GM18861 (cell line): ENCODE results near the gene C1orf50.
"Not testable (repeated sequence)": the region's sequence is repeated elsewhere in the genome, so short reads cannot be mapped to it uniquely, and the experiment has no call there.

Source experiments
- ATAC-seq: cut with Tn5 transposase; IDR thresholded peaks from one replicate; pipeline ENCODE4 v1.9.1; 2021; ENCODE audit not compliant: unreplicated experiment

Gene C1orf50

DNA sequence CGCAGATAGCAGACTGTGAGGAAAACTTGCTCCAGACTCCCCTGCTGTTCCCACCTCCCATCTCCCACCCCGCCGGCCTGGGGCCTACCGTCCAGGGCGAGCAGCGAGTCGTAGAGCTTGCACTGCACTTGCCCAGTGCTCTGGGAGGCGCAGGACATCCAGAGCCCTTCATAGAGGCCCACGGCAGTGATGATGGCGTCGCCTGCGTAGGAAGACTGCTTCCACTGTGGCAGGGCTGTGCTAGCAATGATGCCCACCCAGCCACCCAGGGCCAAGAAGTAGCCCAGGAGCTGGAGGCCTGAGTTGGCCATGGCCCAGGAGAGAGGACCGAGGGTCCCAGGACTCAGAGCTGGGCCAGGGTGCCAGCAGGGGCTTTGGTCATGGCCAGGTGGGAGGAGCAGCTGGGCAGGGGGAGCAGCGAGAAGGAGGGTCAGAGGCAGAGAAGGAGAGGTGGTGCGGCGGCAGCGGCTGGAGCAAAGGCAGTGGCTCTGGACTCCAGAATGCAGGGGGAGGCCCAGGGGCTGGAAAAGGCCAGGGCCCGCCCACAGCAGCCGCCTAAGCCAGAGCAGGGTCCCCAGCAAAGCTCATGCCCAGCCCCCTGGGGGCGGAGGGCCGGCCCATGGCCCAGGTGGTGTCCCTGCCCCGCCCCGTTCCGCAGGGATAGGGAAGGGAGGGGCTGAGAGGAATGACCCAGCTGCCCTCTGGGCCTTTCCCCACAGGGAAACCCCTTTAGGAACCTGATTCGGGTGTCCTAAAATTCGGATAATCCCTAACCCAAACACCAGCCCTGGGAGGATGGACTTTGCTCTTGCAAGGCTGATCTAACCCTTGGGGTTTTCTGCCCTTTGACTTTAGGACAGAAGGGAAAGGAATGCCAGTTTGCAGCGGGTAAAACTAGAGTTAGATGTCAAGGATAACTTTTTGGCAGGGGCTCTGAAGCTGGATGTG lies 27.0 kb upstream of the C1orf50 start, which contains the start of gene CLDN19:
TSS of gene CLDN19 (minus strand) at position 484 of the 948 bp plus-strand sequence. CDS start at position 311, 173 bp downstream.
- ATAC-seq: no peak

DNA sequence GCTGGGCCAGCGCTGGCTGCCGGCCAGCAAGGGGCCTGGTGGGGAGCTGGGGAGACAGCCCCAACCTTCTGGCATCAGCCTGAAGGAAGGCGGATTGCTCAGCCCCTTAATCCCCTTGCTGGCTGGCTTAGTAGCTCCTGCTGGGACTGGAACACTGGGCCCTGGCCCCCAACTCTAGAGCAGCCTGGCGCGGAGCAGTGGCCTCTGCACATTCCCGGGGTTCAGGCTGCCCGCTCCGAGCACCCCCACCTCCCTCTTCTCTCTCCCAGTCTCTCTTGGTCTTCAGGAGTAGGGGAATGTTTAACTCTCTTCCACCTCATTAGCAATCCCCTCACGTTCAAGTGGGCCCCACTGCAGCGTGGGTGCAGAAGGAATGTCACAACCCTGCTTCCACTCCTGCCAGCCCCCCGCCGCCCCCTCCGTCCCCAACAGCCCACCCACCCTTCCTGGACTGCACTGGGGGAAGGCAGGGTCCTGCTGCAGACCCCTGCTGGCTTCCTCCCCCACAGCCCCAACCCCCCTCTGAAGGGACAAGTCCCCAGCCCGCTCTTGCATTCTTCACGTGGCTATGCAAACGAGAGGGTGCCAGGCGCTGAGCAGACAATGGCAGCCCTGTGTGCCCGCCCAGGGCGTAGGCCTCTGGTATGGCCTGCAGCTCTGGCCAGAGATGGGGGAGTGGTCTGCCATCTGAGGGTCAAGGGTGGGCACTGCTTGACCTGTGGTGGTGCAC lies 26.0 kb upstream of the C1orf50 start:
- no peak for ATAC-seq

DNA sequence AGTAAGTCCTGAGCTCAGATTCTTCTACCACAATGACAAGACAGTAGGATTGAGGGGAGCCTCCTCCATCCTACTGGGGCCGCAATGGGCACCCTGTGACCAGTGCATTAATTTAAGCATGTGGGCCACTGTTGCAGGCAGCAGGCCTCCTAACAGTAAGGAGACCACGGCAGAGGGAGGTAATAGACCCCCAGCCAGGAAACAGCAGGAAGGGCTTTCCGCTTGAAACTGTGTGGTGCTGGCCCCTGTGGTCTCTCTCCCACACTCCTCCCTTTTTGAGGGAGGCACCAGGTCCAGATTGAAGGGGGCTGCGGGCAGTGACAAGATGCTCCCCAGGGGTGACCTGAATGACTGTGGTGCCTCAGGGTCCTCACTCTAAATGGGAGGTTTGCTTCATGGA lies 25.3 kb upstream of the C1orf50 start:
- ATAC-seq: no peak

DNA sequence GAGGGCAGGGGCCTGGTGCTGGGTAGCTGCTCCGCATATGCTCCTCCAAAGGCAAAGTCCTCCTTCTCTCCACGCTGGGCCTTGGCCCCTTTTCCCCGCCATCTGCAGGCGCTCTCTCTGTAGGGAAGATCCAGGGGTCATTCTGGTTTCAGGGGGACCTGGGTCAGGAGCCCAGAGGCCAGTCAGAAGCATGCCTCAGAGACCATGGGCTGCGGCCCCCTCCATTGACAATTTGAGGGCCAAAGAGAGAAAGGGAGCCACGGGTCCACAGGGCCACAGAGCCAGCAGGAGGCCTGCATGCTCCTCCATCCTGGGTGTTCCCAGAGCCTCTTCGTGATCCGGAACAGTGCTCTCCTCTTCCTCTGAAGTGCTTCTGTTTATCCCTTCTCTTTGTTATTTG lies 24.9 kb upstream of the C1orf50 start:
- ATAC-seq: no peak

DNA sequence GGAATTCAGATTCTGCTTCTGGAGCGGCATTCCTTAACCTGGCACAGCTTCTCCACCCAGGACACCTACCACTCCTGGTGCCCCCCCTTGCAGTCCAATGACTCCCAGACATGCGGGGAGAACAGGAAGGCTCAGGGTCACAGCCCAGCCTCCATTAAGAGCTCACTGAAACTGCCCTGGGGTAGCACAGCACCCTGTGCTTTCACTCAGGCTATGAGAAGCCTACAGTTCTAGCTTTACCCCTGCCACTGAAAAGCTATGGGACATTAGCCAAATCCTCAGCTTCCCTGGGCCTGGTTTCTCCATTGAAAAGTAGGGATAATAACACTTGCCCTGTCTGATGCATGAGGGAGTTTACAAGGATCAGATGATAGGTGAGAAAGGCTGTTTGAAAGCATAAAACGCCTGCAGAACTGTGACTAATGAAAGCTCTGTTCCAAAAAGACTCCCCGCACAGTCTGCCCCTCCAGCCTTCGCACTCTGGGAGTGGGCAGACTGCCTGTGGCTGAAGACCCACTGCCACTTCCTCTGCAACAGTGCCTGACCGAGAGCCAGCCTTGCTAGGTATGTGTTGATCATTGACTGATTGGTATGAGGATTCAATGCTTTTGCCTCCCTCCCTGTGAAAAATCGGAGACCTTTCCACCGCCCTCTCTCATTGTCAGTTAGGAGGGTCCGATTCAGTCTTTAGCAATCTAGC lies 24.3 kb upstream of the C1orf50 start:
- ATAC-seq: no peak

DNA sequence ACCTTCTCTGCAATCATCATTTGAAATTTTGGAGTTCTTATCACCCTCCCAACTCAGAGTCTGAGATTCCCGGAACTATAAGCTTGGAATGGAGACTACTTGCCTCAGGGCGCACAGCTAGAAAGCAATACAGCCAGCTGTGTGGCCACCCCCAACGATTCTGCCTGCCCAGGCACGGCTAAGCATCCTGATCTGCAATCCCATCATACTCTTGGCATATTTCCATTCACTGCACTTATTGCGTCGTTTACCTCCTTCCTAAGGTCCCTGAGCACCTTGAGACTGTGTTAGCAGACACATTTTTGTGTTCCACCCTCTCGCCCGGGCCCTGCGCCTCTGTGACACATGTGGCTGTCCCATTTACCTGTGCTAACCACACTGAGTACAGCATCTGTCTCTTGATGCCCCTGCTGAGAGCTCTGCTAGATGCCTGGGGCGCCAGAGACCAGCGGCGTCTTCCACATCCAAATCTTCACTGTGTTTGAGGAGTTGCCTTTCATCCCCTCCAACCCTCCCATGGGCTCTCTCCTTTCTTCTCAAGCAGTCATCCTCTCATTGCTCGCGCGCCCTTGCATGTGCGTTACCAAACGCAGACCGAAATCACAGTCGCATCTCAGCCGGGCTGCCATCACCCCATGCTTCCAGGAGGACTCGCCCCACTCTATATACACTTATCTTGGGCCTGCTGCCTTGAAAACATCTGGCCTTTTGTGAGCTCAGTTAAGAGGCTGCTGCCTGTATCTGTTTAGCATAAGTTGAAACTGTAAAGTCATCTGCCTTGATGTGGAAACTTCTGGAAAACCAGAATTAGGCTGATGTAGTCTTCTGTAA lies 23.5 kb upstream of the C1orf50 start:
- ATAC-seq: no peak

DNA sequence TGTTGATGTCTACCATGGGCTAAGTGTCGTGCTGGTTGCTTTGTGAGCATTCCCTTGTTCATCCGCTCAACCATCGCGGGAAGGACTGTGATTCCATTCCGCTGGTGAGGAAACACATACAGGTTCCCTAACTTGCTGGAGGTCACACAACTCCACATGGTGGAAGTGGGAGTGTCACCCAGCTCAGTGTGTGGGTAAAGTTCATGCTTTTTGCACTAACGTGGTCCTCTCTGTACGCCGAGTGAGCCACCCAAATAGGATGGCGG lies 23.0 kb upstream of the C1orf50 start:
- ATAC-seq: no peak

DNA sequence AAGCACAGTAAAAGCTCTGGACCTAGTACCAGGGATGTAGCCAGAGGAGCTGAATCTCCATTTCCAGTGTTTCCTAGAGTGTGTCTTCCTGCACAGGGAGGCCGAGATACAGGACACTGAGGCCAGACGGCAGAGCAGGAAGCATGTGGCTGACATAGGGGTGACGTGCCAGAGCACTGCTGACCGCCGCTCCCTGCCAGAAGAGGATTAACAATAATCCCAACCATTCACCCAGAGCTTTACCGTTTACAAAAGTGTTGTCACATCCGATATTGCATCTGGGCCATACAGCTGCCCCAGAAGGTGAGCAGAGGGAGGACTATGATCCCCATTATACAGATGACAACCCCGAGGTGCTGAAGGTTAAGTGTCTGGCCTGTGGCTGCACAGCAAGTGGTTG lies 21.2 kb upstream of the C1orf50 start:
- ATAC-seq: no peak

DNA sequence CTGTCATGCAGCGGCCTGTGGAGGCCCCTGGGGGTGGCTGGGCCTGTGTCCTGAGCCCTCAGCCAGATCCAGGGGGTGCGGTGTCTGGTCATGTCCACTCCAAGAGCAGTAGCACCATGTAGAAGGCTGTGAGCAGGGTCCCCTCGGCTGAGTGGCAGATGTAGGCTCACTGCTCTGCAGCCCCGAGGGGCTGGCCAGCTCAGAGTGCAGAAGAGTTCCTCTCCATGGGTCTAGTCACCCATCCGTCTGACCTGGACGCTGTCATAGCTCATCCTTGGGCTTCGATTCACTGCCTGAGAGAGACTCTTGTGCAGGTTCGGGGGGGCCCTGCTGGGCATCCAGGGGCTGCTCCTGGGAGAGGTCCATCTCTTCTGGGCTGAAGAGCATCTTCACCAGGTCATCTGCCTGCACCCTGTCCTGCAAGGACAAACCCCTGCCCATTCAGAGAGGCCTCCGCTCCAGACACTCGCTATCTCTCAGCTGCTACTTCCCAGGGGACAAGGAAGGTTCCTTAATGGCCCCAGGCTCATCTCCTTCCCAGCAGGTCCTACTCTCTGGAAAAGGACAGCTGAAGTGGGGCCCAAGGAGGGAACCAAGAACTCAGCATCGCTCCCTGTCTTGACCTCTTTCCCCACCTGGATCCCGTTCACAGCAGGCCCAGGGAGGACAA lies 20.5 kb upstream of the C1orf50 start:
- ATAC-seq: no peak

DNA sequence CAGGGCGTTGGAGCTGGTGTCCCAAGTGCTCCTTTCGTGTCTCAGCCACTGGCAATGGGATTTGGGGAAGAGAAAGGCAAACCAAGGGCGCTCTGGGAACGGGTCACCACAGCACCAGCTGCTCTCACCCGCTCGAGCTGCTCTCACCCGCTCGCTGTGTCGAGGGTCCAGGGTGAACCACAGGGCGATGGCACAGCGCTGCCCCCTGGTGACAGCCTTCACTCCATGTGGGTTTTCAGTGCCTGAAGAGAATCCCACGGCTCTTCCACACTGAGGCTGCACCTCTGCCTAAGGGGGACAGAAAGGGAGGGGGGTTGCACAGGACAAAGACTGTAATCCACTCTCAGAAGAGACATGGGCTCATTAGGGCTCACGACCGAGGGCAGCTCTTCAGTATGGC lies 19.9 kb upstream of the C1orf50 start:
- no peak for ATAC-seq

DNA sequence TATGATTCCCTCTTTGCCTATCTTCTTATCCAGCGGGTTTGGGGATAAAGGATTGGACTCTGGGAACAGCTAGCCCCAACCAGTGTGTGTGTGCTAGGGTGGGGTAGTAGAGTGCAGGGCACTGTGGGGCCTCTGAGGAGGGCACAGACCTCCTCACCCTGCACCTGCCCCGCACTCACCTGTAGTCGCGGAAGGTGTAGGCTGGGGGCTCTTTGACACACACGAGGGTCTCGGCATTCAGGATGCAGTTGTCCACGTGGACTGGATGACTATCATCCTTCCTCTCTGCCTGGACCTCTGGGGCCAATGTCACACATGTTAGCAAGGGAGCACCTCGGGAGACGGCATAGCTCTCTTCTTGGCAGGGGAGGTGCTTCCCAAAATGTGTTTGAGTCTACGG lies 19.0 kb upstream of the C1orf50 start:
- ATAC-seq: no peak

DNA sequence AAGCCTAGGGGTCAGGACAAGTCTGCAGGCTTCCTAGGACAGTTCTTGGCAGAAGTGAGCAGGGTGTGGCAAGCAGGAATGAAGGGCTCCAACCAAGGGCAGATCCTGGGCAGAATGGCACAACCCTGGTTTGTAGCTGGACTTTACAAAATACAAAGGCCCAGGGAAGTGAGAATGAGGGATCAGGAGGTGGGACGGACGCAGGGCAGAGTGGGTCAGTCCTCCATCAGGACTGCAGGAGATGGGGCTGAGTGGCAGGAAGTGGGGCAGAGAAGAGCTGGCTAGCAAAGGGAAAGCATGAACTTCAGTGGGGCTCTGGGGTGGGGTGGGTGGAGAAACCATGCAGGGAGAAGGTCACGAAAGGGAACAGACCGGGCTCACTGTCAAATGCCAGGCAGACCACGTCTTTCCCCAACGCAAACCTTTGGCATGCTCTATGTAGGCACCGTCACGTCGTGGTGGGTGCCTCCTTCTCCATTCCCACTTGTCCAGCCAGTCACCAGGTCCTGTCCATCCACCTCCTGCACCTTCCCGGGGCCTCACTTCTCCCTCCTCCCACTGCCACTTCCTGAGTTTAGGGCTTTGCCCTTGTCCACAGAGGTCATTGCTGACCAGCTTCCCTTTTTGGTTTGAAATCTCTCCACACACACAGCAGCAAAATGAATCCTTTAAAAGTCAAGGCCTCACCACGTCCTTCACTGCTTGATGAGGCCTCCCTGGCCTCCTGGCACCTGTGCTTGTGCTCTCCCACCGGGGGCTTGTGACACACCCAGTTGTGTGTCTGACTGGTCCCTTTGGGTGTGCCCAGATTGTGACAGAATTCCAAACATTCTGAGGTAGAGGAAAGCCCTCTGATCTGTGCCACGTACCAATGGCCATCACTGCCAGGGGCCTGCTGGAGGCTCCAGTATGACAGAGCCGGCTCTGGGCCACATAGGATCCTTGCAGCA lies 18.3 kb upstream of the C1orf50 start:
- ATAC-seq: no peak

DNA sequence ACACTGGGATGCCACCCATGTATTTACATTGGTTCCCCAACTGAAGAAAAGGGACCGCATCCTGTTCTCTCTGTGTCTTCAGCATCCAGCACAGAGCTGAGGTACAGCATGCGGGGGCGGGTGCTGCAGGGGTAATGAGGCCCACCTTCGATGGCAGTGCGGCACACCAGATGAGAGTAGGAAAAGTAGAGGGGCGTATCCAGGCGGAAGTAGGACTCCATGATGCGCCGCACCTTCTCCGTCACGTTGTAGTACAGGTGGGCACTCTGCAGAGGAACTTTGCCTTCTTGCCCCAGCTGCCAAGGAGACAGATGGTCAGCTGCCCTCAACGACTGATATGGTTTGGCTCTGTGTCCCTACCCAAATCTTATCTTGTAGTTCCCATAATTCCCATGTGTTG lies 17.0 kb upstream of the C1orf50 start:
- ATAC-seq: no peak

DNA sequence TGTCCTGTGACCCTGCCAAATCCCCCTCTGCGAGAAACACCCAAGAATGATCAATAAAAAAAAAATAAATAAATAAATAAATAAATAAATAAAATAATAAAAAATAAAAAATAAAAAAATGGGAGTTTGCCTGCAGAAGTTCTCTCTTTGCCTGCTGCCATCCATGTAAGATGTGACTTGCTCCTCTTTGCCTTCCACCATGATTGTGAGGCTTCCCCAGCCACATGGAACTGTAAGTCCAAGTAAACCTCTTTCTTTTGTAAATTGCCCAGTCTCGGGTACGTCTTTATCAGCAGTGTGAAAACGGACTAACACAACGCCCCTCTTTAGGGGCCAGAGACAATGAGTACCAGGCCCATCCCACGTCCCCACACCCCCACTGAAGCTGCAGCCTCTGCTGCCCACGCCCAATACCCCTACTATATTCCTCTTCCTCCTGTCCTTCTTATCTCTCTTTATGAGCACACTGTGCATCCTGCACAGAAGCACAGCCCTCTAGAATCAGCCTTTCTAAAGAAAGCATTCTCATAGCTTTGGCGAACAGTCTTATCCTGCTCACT lies 15.5 kb upstream of the C1orf50 start:
- not testable (repeated sequence) for ATAC-seq

DNA sequence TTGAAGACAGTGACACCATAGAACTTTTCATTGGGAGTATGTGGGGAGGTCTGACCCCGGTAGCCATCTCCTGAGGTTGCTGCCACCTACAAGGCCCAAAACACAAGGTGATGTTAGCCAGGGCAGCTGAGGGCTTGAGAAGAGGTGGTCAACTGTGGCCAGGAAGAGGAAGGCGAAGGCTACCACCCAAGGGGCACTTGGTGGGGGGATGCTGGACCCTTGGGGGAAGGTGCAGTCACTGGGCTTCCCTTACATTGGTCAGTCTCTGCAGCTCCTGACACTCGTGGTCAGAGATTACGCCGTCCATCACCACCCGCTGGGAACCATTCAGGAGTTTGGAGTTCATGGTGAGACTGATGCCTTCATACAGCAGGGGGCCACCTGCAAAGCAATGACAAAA lies 14.8 kb upstream of the C1orf50 start:
- no peak for ATAC-seq

DNA sequence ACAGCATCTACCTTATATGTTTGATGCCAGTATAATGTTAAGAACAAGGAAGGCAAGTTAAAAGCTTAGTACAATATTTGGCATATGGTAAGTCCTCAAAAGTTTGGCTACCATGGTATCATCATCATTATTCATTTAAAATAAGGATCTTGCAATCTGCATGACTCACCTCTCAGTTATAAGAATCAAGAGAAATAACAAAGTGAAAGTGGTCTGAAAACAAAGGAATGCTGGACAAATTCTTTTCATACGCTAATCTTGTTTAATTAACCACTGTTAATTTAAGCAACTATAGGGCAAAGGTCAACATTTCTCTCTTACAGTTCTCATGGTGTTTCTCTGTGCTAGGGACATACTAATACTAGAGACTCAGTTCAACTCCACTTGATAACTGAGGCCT lies 14.0 kb upstream of the C1orf50 start:
- no peak for ATAC-seq

DNA sequence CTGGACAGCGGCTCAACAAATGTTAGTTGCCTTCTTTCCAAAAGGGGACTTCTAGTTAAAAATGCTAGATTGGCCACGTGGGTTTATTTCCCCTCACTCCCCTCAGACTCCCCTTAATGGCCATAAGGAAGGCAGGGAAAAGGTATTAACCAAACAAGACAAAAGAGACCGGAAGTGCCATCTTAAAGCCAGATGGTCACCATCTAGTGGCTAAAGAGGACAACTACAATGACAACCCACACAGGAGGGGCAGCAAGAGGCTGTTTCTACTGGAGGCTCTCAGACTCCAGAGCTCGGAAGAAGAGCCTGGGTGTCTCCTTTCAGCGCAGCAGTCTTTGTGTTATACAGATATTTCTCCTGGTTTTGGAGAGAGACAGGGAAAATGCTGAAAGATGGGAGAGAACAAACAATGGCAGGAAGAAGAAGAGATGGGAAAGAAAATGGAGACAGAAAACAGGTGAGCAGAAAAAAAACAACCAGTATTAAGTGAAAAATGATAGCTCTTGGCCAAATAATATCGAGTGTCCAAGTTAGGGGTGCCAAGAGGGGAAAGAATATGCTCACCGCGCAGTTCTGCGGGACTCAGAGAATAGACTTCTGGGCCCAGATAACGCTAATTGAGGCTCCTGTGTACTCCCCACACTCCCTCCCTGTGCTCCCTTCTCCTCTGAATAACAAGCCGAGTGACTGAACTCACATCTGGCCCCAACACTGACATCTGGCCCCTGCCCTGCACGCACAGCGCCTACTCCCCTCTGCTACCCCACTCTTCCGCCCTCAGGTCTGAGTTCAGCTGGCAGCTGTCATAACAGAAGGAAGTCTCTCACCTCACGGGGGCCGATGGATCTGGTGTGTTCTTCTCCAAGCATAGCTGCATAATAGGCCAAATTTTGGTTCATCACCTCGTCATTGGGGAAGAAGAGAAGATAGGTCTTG lies 9.8 kb upstream of the C1orf50 start:
- ATAC-seq: no peak

DNA sequence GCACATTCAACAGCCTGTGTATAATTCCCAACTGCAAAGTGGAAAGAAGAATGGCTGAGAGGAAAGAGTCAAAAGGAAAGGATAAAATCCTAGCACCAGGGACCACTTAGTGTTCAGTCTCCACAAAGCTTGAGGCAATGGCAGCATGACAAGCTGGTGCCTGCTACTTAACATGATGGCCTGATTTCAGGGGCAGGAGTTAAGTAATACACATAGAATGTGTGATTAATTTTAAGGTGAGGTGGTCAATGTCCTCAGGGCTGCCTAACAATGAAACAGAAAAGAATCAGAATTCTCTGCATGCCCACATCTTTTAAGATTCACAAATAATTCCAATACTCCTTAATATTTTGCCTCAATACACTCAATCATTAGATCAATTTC lies 9.2 kb upstream of the C1orf50 start:
- no peak for ATAC-seq
